Kidney (tissue), 14 donors: ENCODE data around the gene RAD51B. TPM values are rescaled to one million over a fixed set of nuclear protein-coding genes. Genes with fewer than 3 reads are reported as not detected.
"Not testable (repeated sequence)": the region's sequence is repeated elsewhere in the genome, so short reads cannot be mapped to it uniquely, and the experiment has no call there.

Experiments used
- DNase-seq, 5 donors: peaks; one replicate each; pipeline ENCODE4 v3.0.0-alpha.2; 2013 to 2020
- FAIRE-seq: peaks from 2 replicates; lab custom pipeline; 2012; peaks lifted over from hg19 to GRCh38; lab: Jason Lieb, UNC
- H3K27ac ChIP-seq, 2 donors: one replicate each; pipeline ENCODE4 v1.7.0; 2013; ENCODE audit warnings: low read depth in 2 of 2, low read length in 2 of 2, inconsistent platforms in 1 of 2
- H3K27me3 ChIP-seq: one replicate; pipeline ENCODE4 v1.7.1; 2013; ENCODE audit warnings: low read length, inconsistent platforms; ENCODE audit not compliant: control insufficient read depth, insufficient read depth
- H3K36me3 ChIP-seq, 3 donors: one replicate each; pipeline versions ENCODE4 v1.7.0 to v1.7.1; 2013; ENCODE audit warnings: low read length in 3 of 3, control low read depth in 1 of 3, inconsistent platforms in 1 of 3; ENCODE audit not compliant: insufficient read depth in 3 of 3, control insufficient read depth in 2 of 3
- H3K4me1 ChIP-seq, 3 donors: one replicate each; pipeline versions ENCODE4 v1.7.0 to v1.7.1; 2013; ENCODE audit warnings: low read length in 3 of 3, inconsistent platforms in 1 of 3, low read depth in 1 of 3; ENCODE audit not compliant: control insufficient read depth in 2 of 3, insufficient read depth in 2 of 3
- H3K4me3 ChIP-seq, 3 donors: one replicate each; pipeline versions ENCODE4 v1.7.0 to v1.8.1; 2013; ENCODE audit warnings: low read length in 3 of 3, control low read depth in 1 of 3, inconsistent platforms in 1 of 3
- H3K9ac ChIP-seq, 3 donors: one replicate each; pipeline versions ENCODE4 v1.7.0 to v1.7.1; 2013; ENCODE audit warnings: low read length in 3 of 3, control low read depth in 1 of 3, inconsistent platforms in 1 of 3
- H3K9me3 ChIP-seq, 3 donors: one replicate each; pipeline versions ENCODE4 v1.7.0 to v1.7.1; 2013; ENCODE audit warnings: low read length in 3 of 3, control low read depth in 1 of 3, inconsistent platforms in 1 of 3; ENCODE audit not compliant: control insufficient read depth in 2 of 3, insufficient read depth in 1 of 3
- intact Hi-C: fragments of 100-400 bp; cut with DNase I; formaldehyde crosslinking; loops from one replicate; pipeline ENCODE4 v1.11.1; 2022
- polyA plus RNA-seq: library from polyadenylated mRNA; stranded (reverse); fragments of 350-450 nt; fragmentation: Illumina TruSeq; extraction: RNeasy Lipid Tissue Mini Kit (QIAGEN cat#74804); gene quantifications from one replicate; pipeline ENCODE4 v1.2.3, GENCODE V29; 2014; ENCODE audit warnings: low read depth, low replicate concordance; ENCODE audit not compliant: insufficient read depth
- total RNA-seq: library from RNA; stranded (reverse); fragmentation: NEBNext Ultra II Directional; extraction: Animal tissue kit (Norgen Biotek cat#: 25700); gene quantifications from one replicate; pipeline ENCODE4 v1.2.1, GENCODE V29; 2021
- TF ChIP-seq, protein P1 (sequence below): IDR thresholded peaks from 3 replicates; pipeline ENCODE4 v1.5.1; 2012; ENCODE audit warnings: mild to moderate bottlenecking, moderate library complexity, borderline replicate concordance; ENCODE audit not compliant: insufficient read depth; ENCODE audit errors: extremely low read depth
- donor health status: control.
- donor health status: control.
- donor health status: control.
- donor health status: control.
- donor health status: control.
- donor health status: DM: yes; HTN: yes; CAD: no.
- donor health status: Normal renal cell carcinoma (clear cell type).

Gene RAD51B
- total and polyA plus RNA-seq, 2 donors from 2014 or later, result 6.9 to 18.0 TPM

DNA sequence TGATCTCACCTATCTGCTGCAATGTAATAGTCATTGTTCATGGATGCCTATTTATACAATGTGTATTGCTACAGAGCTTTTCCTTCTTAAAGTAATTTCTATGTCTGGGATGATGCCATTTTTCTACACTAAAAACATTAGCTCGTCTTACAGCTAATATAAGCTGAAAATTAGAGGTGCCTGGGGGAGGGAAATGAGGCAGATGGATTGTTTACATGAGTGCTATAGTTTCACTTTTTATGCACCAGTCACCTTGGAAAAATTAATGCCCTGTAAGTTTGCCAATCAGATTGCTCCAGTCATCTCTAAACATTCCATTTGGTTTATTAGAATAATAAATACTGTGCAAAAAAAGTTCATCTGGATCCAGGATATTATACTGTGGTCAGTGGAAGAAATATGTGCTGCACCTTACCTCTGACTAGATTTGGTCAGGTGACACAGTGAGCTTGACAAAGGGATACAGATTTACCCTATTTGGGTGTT is 436.2 kb downstream of the RAD51B start:
- no peaks in the 10 kb centered on the region for H3K36me3 ChIP-seq
- intact Hi-C loops, result no loop called here
- H3K9me3 ChIP-seq, result no peaks in the 10 kb centered on the region
- DNase-seq (peak in 2 of 5 donors; percentile 65 to 69), FAIRE-seq (no peak)
- H3K4me3 ChIP-seq, result no peak overlapping the region
- H3K4me1 ChIP-seq, result peaks cover 2 to 11% (median 9%) of the 10 kb centered on the region in 3 donors
- H3K9ac ChIP-seq, result no peak overlapping the region
- no peaks in the 10 kb centered on the region for H3K27me3 ChIP-seq
- no peak overlapping the region for H3K27ac ChIP-seq
- TF ChIP-seq, protein P1, sequence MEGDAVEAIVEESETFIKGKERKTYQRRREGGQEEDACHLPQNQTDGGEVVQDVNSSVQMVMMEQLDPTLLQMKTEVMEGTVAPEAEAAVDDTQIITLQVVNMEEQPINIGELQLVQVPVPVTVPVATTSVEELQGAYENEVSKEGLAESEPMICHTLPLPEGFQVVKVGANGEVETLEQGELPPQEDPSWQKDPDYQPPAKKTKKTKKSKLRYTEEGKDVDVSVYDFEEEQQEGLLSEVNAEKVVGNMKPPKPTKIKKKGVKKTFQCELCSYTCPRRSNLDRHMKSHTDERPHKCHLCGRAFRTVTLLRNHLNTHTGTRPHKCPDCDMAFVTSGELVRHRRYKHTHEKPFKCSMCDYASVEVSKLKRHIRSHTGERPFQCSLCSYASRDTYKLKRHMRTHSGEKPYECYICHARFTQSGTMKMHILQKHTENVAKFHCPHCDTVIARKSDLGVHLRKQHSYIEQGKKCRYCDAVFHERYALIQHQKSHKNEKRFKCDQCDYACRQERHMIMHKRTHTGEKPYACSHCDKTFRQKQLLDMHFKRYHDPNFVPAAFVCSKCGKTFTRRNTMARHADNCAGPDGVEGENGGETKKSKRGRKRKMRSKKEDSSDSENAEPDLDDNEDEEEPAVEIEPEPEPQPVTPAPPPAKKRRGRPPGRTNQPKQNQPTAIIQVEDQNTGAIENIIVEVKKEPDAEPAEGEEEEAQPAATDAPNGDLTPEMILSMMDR, result no peak

GRCh38 chr14:68257969-68258368 is 438.4 kb downstream of the RAD51B start:
- H3K9ac ChIP-seq, result no peak overlapping the region
- no peak for DNase-seq
- TF ChIP-seq, protein P1, result no peak
- H3K27me3 ChIP-seq, result no peaks in the 10 kb centered on the region
- H3K4me3 ChIP-seq, result no peak overlapping the region
- intact Hi-C loops, result no loop called here
- H3K27ac ChIP-seq, result no peak overlapping the region
- FAIRE-seq, result no peak
- H3K9me3 ChIP-seq, result no peaks in the 10 kb centered on the region
- H3K36me3 ChIP-seq, result no peaks in the 10 kb centered on the region
- peaks cover 0 to 6% (median 2%) of the 10 kb centered on the region in 3 donors for H3K4me1 ChIP-seq

- H3K36me3 ChIP-seq, H3K4me3 ChIP-seq, H3K9ac ChIP-seq, FAIRE-seq, H3K4me1 ChIP-seq, H3K9me3 ChIP-seq, H3K27me3 ChIP-seq, DNase-seq, intact Hi-C loops, H3K27ac ChIP-seq: not testable (repeated sequence)
These were observed 439.4 kb downstream of the RAD51B start for GRCh38 chr14:68258995-68259394.

- Histone ChIP-seq H3K9ac (no peak overlapping the region), H3K9me3 (no peaks in the 10 kb centered on the region), H3K27me3 (no peaks in the 10 kb centered on the region), H3K36me3 (no peaks in the 10 kb centered on the region), H3K27ac (no peak overlapping the region), H3K4me1 (peaks cover 0 to 6% (median 0%) of the 10 kb centered on the region in 3 donors), H3K4me3 (no peak overlapping the region)
- intact Hi-C loops, result no loop called here
- FAIRE-seq, result no peak
- DNase-seq, result no peak
- TF ChIP-seq, protein P1, result no peak
These were observed 440.5 kb downstream of the RAD51B start for GRCh38 chr14:68260121-68260520.
